ENCODE results near the gene ERGIC1.

ERGIC1 gene

GRCh38 chr5:172877466-172878260 lies 43.6 kb downstream of the ERGIC1 start:
- no peak for DNase-seq (ENCODE audit: low read depth in 1 of 2, low spot score in 1 of 2)
- in situ Hi-C loops (cut with HindIII; ENCODE audit: low pct_unique_long_range_greater_than_20kb, low sequenced_read_pairs): no loop called here

GRCh38 chr5:172878585-172878932 lies 44.5 kb downstream of the ERGIC1 start:
- in situ Hi-C loops (cut with HindIII; ENCODE audit: low pct_unique_long_range_greater_than_20kb, low sequenced_read_pairs): no loop called here
- TF ChIP-seq JUND (IDR thresholded peaks at IDR 0.05; ENCODE audit: low read depth): no peak
- no peak for DNase-seq (ENCODE audit: low read depth in 1 of 2, low spot score in 1 of 2)

More at GRCh38 chr5:172877466-172878260, 43.6 kb downstream of the ERGIC1 start:
- TF ChIP-seq JUND (IDR thresholded peaks at IDR 0.05; ENCODE audit: low read depth): no peak

GRCh38 chr5:172878933-172879752 lies 45.1 kb downstream of the ERGIC1 start:
- in situ Hi-C loops (cut with HindIII; ENCODE audit: low pct_unique_long_range_greater_than_20kb, low sequenced_read_pairs): no loop called here
- no peak for TF ChIP-seq JUND (IDR thresholded peaks at IDR 0.05; ENCODE audit: low read depth)
- no peak for DNase-seq (ENCODE audit: low read depth in 1 of 2, low spot score in 1 of 2)

- no peak for DNase-seq (ENCODE audit: low read depth in 1 of 2, low spot score in 1 of 2)
- in situ Hi-C loops (cut with HindIII; ENCODE audit: low pct_unique_long_range_greater_than_20kb, low sequenced_read_pairs): no loop called here
- no peak for TF ChIP-seq JUND (IDR thresholded peaks at IDR 0.05; ENCODE audit: low read depth)
Observed at GRCh38 chr5:172881691-172882370, 47.8 kb downstream of the ERGIC1 start.

- in situ Hi-C loops (cut with HindIII; ENCODE audit: low pct_unique_long_range_greater_than_20kb, low sequenced_read_pairs): no loop called here
Observed at GRCh38 chr5:172883066-172883465, 49.0 kb downstream of the ERGIC1 start.

GRCh38 chr5:172885597-172886340 lies 51.7 kb downstream of the ERGIC1 start:
- no peak for DNase-seq (ENCODE audit: low read depth in 1 of 2, low spot score in 1 of 2)
- TF ChIP-seq JUND (IDR thresholded peaks at IDR 0.05; ENCODE audit: low read depth): no peak
- in situ Hi-C loops (cut with HindIII; ENCODE audit: low pct_unique_long_range_greater_than_20kb, low sequenced_read_pairs): no loop called here

More at GRCh38 chr5:172883066-172883465, 49.0 kb downstream of the ERGIC1 start:
- no peak for DNase-seq (ENCODE audit: low read depth in 1 of 2, low spot score in 1 of 2)
- TF ChIP-seq JUND (IDR thresholded peaks at IDR 0.05; ENCODE audit: low read depth): no peak

- no peak for TF ChIP-seq JUND (IDR thresholded peaks at IDR 0.05; ENCODE audit: low read depth)
- in situ Hi-C loops (cut with HindIII; ENCODE audit: low pct_unique_long_range_greater_than_20kb, low sequenced_read_pairs): no loop called here
- peak in 1 of 2 experiments; percentile 34 for DNase-seq (ENCODE audit: low read depth in 1 of 2, low spot score in 1 of 2)
Observed at GRCh38 chr5:172886476-172886875, 52.4 kb downstream of the ERGIC1 start.

GRCh38 chr5:172886974-172887501 lies 53.0 kb downstream of the ERGIC1 start:
- in situ Hi-C loops (cut with HindIII; ENCODE audit: low pct_unique_long_range_greater_than_20kb, low sequenced_read_pairs): no loop called here
- no peak for TF ChIP-seq JUND (IDR thresholded peaks at IDR 0.05; ENCODE audit: low read depth)
- peak in 1 of 2 experiments; percentile 50 for DNase-seq (ENCODE audit: low read depth in 1 of 2, low spot score in 1 of 2)

- DNase-seq (ENCODE audit: low read depth in 1 of 2, low spot score in 1 of 2): no peak
- TF ChIP-seq JUND (IDR thresholded peaks at IDR 0.05; ENCODE audit: low read depth): no peak
- in situ Hi-C loops (cut with HindIII; ENCODE audit: low pct_unique_long_range_greater_than_20kb, low sequenced_read_pairs): no loop called here
Observed at GRCh38 chr5:172887692-172888091, 53.6 kb downstream of the ERGIC1 start.

GRCh38 chr5:172890659-172891058 lies 56.6 kb downstream of the ERGIC1 start:
- in situ Hi-C loops (cut with HindIII; ENCODE audit: low pct_unique_long_range_greater_than_20kb, low sequenced_read_pairs): no loop called here
- DNase-seq (ENCODE audit: low read depth in 1 of 2, low spot score in 1 of 2): no peak
- TF ChIP-seq JUND (IDR thresholded peaks at IDR 0.05; ENCODE audit: low read depth): no peak

- TF ChIP-seq JUND (IDR thresholded peaks at IDR 0.05; ENCODE audit: low read depth): no peak
Observed at GRCh38 chr5:172891716-172892421, 57.8 kb downstream of the ERGIC1 start.

More at GRCh38 chr5:172891716-172892421, 57.8 kb downstream of the ERGIC1 start:
- no peak for DNase-seq (ENCODE audit: low read depth in 1 of 2, low spot score in 1 of 2)
- in situ Hi-C loops (cut with HindIII; ENCODE audit: low pct_unique_long_range_greater_than_20kb, low sequenced_read_pairs): no loop called here

All from T47D (cell line).